Upper lobe of left lung (tissue), 4 donors: Measurements from ENCODE around the gene CRB1.

ENCODE experiments used
- CTCF ChIP-seq, 6 experiments: fragments of 450-650 bp in 4 of 6; fragments of 200-600 bp in 2 of 6; sonication (generic) in 2 of 6; IDR thresholded peaks; one replicate each; pipeline ENCODE4 v1.5.1; 2016 to 2019; ENCODE audit warnings: antibody characterized with exemption in 6 of 6
- EP300 ChIP-seq, 4 donors: sonication (generic); formaldehyde crosslinking; IDR thresholded peaks; one replicate each; pipeline ENCODE4 v1.5.1; 2017; ENCODE audit warnings: antibody characterized with exemption in 4 of 4, control low read depth in 2 of 4
- POLR2A ChIP-seq, 4 donors: fragments of 450-650 bp; IDR thresholded peaks; one replicate each; pipeline ENCODE4 v1.5.1; 2016 to 2017; ENCODE audit warnings: antibody characterized with exemption in 4 of 4, mild to moderate bottlenecking in 2 of 4

DNA sequence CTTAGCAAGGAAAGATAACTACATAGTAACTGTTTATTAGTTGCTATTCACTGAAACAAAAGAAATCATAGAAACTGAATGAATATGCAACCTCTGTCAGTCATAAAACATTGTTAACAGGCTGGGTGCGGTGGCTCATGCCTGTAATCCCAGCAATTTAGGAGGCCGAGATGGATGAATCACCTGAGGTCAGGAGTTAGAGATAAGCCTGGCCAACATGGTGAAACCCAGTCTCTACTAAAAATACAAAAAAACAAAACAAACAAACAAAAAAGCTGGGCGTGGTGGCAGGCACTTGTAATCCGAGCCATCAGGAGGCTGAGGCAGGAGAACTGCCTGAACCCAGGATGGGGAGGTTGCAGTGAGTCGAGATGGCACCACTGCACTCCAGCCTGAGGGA is 44.1 kb downstream of the CRB1 start:
- TF ChIP-seq CTCF (IDR thresholded peaks at IDR 0.05) (no peak), EP300 (IDR thresholded peaks at IDR 0.05) (no peak), POLR2A (IDR thresholded peaks at IDR 0.05) (no peak)
